Stimulated activated CD8-positive, alpha-beta memory T cell treated with anti-CD3 and anti-CD28 coated beads, Interleukin-15, amount 100 ng/mL, for 1 hour (primary cell): ENCODE data around the gene MAGEB1.

ENCODE experiments used
- DNase-seq: peaks from one replicate; pipeline ENCODE4 v3.0.0-alpha.2; 2020; ENCODE audit warnings: low read depth

MAGEB1 gene

GRCh38 chrX:30246769-30247489 is at the start of gene MAGEB1:
Gene MAGEB1 (plus strand): TSS chrX:30247146. CDS start chrX:30250494, 3,348 bp downstream.
- no peak for DNase-seq

GRCh38 chrX:30212172-30212571 is 34.8 kb upstream of the MAGEB1 start:
- no peak for DNase-seq

GRCh38 chrX:30215357-30215843 is 31.5 kb upstream of the MAGEB1 start, which contains the start of gene MAGEB2:
Gene MAGEB2 (plus strand): TSS chrX:30215563. CDS start chrX:30218581, 3,018 bp downstream.
- DNase-seq: no peak

GRCh38 chrX:30217465-30217864 is 29.5 kb upstream of the MAGEB1 start:
- no peak for DNase-seq

GRCh38 chrX:30219372-30219771 is 27.6 kb upstream of the MAGEB1 start:
- no peak for DNase-seq

- DNase-seq: no peak
Measured at GRCh38 chrX:30220661-30221060, 26.3 kb upstream of the MAGEB1 start.

GRCh38 chrX:30224536-30224935 is 22.4 kb upstream of the MAGEB1 start:
- no peak for DNase-seq

GRCh38 chrX:30228526-30228925 is 18.4 kb upstream of the MAGEB1 start:
- DNase-seq: no peak

GRCh38 chrX:30230395-30230794 is 16.6 kb upstream of the MAGEB1 start, which contains the start of gene MAGEB3:
Gene MAGEB3 (plus strand): TSS chrX:30230657. CDS start chrX:30235925, 5,268 bp downstream.
- DNase-seq: no peak

- no peak for DNase-seq
Measured at GRCh38 chrX:30241724-30242415, 5.1 kb upstream of the MAGEB1 start, which contains the start of gene MAGEB4. Gene MAGEB4 (plus strand): TSS chrX:30242000. CDS start chrX:30242136, 136 bp downstream.

GRCh38 chrX:30248854-30249253 is 1.9 kb downstream of the MAGEB1 start:
- no peak for DNase-seq

- DNase-seq: no peak
Measured at GRCh38 chrX:30253257-30253656, 6.3 kb downstream of the MAGEB1 start.

- DNase-seq: no peak
Measured at GRCh38 chrX:30259927-30260326, 13.0 kb downstream of the MAGEB1 start.

- DNase-seq: no peak
Measured at GRCh38 chrX:30261012-30261411, 14.1 kb downstream of the MAGEB1 start.

- no peak for DNase-seq
Measured at GRCh38 chrX:30262763-30263162, 15.8 kb downstream of the MAGEB1 start.

- no peak for DNase-seq
Measured at GRCh38 chrX:30270639-30271038, 23.7 kb downstream of the MAGEB1 start.

GRCh38 chrX:30275498-30275897 is 28.6 kb downstream of the MAGEB1 start:
- no peak for DNase-seq

- no peak for DNase-seq
Measured at GRCh38 chrX:30278365-30278764, 31.4 kb downstream of the MAGEB1 start.

- no peak for DNase-seq
Measured at GRCh38 chrX:30280428-30280827, 33.5 kb downstream of the MAGEB1 start.

GRCh38 chrX:30282527-30282926 is 35.6 kb downstream of the MAGEB1 start:
- no peak for DNase-seq

- no peak for DNase-seq
Measured at GRCh38 chrX:30283456-30284200, 36.7 kb downstream of the MAGEB1 start.
